ENCODE data around the gene LARGE2.

The LARGE2 gene

DNA sequence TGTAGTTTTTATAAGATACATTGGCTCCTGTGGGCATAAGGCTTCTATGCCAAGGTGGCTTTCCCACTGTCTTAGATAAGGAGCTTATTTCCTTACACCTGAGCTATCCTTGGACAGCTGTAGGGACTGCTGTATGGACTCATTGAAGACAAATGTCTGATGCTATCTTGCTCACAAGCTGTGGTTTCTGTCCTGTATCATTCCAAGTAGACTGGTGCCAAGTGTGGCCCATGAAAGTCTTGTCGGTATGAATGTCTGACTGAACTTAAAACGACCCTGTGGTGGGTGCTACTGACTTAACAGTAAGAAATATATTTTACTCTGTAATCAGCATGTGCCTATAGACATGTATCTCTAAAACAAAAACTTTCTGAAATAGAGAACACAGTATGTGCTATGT lies 45.0 kb downstream of the LARGE2 start:
- H3K27me3 ChIP-seq = no peaks in the 10 kb centered on the region
- peaks cover 95% of the 10 kb centered on the region for H3K36me3 ChIP-seq
- no peaks in the 10 kb centered on the region for H3K4me1 ChIP-seq (ENCODE audit: control insufficient read depth in 1 of 2, insufficient read depth in 1 of 2, low read depth in 1 of 2, low read length in 1 of 2)
- TF ChIP-seq CTCF (IDR thresholded peaks at IDR 0.05) = no peak
- no peaks in the 10 kb centered on the region for H3K9me3 ChIP-seq
- no peak overlapping the region for H3K27ac ChIP-seq
- no peak overlapping the region for H3K4me3 ChIP-seq (ENCODE audit: low read depth in 1 of 2, low read length in 1 of 2)

DNA sequence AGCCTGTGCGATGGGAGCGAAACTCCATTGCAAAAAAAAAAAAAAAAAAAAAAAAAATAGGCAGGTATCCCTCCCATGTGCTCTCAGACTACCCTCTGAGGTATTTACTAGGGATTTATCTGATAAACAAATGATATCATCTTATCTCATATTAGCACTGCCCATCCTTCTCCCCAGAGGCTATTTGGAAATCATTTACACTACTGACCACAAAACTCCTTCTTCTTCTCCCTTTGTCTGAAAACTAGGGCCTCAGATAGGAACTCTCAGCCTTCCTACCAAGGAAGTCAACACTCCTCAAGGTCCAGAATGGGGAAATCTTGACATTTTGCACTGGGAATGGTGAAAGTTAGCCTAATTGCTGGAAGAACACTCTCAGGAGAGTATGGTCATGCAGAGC lies 46.4 kb downstream of the LARGE2 start:
- Histone ChIP-seq H3K27me3 (no peaks in the 10 kb centered on the region), H3K27ac (peak overlapping the region; percentile 18), H3K4me3 (ENCODE audit: low read depth in 1 of 2, low read length in 1 of 2) (no peak overlapping the region), H3K36me3 (peaks cover 94% of the 10 kb centered on the region), H3K4me1 (ENCODE audit: control insufficient read depth in 1 of 2, insufficient read depth in 1 of 2, low read depth in 1 of 2, low read length in 1 of 2) (no peaks in the 10 kb centered on the region), H3K9me3 (no peaks in the 10 kb centered on the region)
- no peak for TF ChIP-seq CTCF (IDR thresholded peaks at IDR 0.05)

GRCh38 chr11:45973601-45974000 lies 51.1 kb downstream of the LARGE2 start:
- Histone ChIP-seq H3K27ac (no peak overlapping the region), H3K4me3 (ENCODE audit: low read depth in 1 of 2, low read length in 1 of 2) (no peak overlapping the region), H3K4me1 (ENCODE audit: control insufficient read depth in 1 of 2, insufficient read depth in 1 of 2, low read depth in 1 of 2, low read length in 1 of 2) (no peaks in the 10 kb centered on the region), H3K27me3 (no peaks in the 10 kb centered on the region), H3K9me3 (no peaks in the 10 kb centered on the region), H3K36me3 (peaks cover 91% of the 10 kb centered on the region)
- no peak for TF ChIP-seq CTCF (IDR thresholded peaks at IDR 0.05)

DNA sequence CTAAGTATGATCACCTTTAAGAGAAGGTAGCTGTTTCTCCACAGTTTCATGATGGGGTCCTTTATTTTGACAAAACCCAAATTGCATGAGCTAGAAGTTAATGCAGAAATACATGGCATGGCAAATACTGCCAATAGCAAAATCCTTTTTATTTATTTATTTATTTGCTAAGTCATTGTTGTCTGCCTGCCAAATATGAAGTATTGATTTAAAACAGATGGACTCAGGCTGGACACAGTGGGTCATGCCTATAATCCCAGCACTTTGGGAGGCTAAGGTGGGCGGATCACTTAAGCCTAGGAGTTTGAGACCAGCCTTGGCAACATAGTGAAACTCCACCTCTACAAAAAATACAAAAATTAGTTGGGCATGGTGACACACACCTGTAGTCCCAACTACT lies 52.4 kb downstream of the LARGE2 start:
- Histone ChIP-seq H3K4me3 (ENCODE audit: low read depth in 1 of 2, low read length in 1 of 2) (no peak overlapping the region), H3K4me1 (ENCODE audit: control insufficient read depth in 1 of 2, insufficient read depth in 1 of 2, low read depth in 1 of 2, low read length in 1 of 2) (no peaks in the 10 kb centered on the region), H3K9me3 (no peaks in the 10 kb centered on the region), H3K36me3 (peaks cover 91% of the 10 kb centered on the region), H3K27me3 (no peaks in the 10 kb centered on the region), H3K27ac (no peak overlapping the region)
- TF ChIP-seq CTCF (IDR thresholded peaks at IDR 0.05) = no peak

All from neutrophil (primary cell).